22Rv1 (cell line): Measurements from ENCODE around the gene LDLRAD4.
"Not testable (repeated sequence)": the region's sequence is repeated elsewhere in the genome, so short reads cannot be mapped to it uniquely, and the experiment has no call there.

ENCODE experiments used
- H3K27ac ChIP-seq: fragments of 450-650 bp; 2 replicates; pipeline ENCODE4 v1.5.1; 2017
- CTCF ChIP-seq: fragments of 450-650 bp; IDR thresholded peaks from 2 replicates; pipeline ENCODE4 v1.5.1; 2017; ENCODE audit warnings: mild to moderate bottlenecking
- ZFX ChIP-seq: fragments of 450-650 bp; IDR thresholded peaks from 2 replicates; pipeline ENCODE4 v1.6.1; 2017; ENCODE audit warnings: antibody characterized with exemption, borderline replicate concordance

LDLRAD4 gene

GRCh38 chr18:13684546-13684945 lies 466.0 kb downstream of the LDLRAD4 start:
- TF ChIP-seq ZFX (no peak), CTCF (no peak)
- H3K27ac ChIP-seq: no peak overlapping the region

GRCh38 chr18:13688191-13689136 lies 469.9 kb downstream of the LDLRAD4 start:
- no peak overlapping the region for H3K27ac ChIP-seq
- no peak for TF ChIP-seq ZFX

GRCh38 chr18:13690060-13690459 lies 471.5 kb downstream of the LDLRAD4 start:
- not testable (repeated sequence) for H3K27ac ChIP-seq

- H3K27ac ChIP-seq: not testable (repeated sequence)
Observed at GRCh38 chr18:13695337-13695736, 476.8 kb downstream of the LDLRAD4 start.

- TF ChIP-seq ZFX (no peak), CTCF (no peak)
- no peak overlapping the region for H3K27ac ChIP-seq
Observed at GRCh38 chr18:13696961-13697360, 478.4 kb downstream of the LDLRAD4 start.

GRCh38 chr18:13700153-13700552 lies 481.6 kb downstream of the LDLRAD4 start:
- TF ChIP-seq ZFX (no peak), CTCF (no peak)
- H3K27ac ChIP-seq: no peak overlapping the region
